H1 (cell line): Measurements from ENCODE around the gene VSIG10. TPM values are rescaled to one million over a fixed set of nuclear protein-coding genes. Genes with fewer than 3 reads are reported as not detected.

Source experiments
- CEBPB ChIP-seq: IDR thresholded peaks from 2 replicates; pipeline ENCODE4 v1.6.1; 2012; ENCODE audit warnings: low read depth, low read length
- NANOG ChIP-seq: IDR thresholded peaks from 2 replicates; pipeline ENCODE4 v1.6.1; 2011; ENCODE audit warnings: low read length, low read depth, mild to moderate bottlenecking, inconsistent platforms; ENCODE audit not compliant: insufficient read depth, poor library complexity, severe bottlenecking
- polyA plus RNA-seq, 7 experiments: library from polyadenylated mRNA; depleted of rRNA in 3 of 7; stranded (reverse) in 5 of 7; unstranded in 2 of 7; fragments of >200 nt in 5 of 7; fragments of 200-250 nt in 2 of 7; gene quantifications; 1 replicate in 5 of 7; 2 replicates in 1 of 7; 4 replicates in 1 of 7; pipeline versions ENCODE4 v1.2.1 to v1.2.3, GENCODE V29; 2011 to 2013; ENCODE audit warnings: missing spikeins in 2 of 7, mixed read lengths in 2 of 7
- total RNA-seq: library from RNA; stranded (reverse); fragmentation: NEBNext Ultra II Directional; extraction: Animal tissue kit (Norgen Biotek cat#: 25700); gene quantifications from 2 replicates; pipeline ENCODE4 v1.2.1, GENCODE V29; 2021

Gene VSIG10
- total and polyA plus RNA-seq, 2 of the 8 experiments (the other 6 are each of a cell fraction or from before 2014, with no cell fraction given): 34.4 to 93.6 TPM

DNA sequence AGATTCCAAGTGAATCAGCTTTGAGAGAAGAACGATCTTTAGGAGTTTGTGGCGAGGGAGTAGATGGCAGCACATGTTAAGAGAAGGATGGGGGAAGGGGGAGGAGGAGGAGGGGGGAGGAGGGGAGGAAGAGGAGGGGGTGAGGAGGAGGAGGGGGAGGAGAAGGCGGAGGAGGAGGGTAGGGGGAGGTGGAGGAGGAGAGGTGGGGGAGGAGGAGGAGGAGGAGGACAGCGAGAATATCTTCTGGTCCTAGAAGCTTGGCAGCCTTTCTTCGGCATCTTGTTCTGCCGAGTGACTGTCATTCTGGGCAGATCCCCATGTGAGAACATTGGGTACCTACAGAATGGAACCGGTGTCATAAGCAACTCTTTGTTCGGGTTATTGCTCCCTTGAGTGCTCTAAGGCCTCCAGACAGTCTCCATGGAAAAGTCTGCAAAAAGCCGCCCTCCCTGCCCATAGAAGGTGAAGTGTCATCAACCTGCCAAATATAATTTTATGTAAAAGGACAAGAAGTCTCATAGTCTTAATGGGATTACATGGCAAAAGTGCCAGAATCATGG is 80.4 kb downstream of the VSIG10 start (continued):
- no peak for TF ChIP-seq NANOG
- TF ChIP-seq CEBPB: no peak
